ENCODE results near the gene ME3.

GRCh38 chr11:86418513-86418912, 253.9 kb downstream of the ME3 start:
- TF ChIP-seq CTCF (IDR thresholded peaks at IDR 0.05; ENCODE audit: insufficient read depth, low read length) (no peak), REST (IDR thresholded peaks at IDR 0.05; ENCODE audit: insufficient replicate concordance, low read depth) (no peak), POLR2AphosphoS5 (IDR thresholded peaks at IDR 0.05; ENCODE audit: low read depth) (no peak), SPI1 (IDR thresholded peaks at IDR 0.05; ENCODE audit: borderline replicate concordance, low read depth) (no peak)

All from HL-60 (cell line).